Stimulated activated CD8-positive, alpha-beta memory T cell treated with anti-CD3 and anti-CD28 coated beads, Interleukin-7, amount 100 ng/mL, for 24 hours (primary cell): ENCODE results near the gene ROR2.
A peak's percentile ranks its signal among the peaks of the same experiment; 100 is the strongest.

Source experiments
- DNase-seq: peaks from one replicate; pipeline ENCODE4 v3.0.0-alpha.2; 2020; ENCODE audit warnings: low read depth

Gene ROR2

DNA sequence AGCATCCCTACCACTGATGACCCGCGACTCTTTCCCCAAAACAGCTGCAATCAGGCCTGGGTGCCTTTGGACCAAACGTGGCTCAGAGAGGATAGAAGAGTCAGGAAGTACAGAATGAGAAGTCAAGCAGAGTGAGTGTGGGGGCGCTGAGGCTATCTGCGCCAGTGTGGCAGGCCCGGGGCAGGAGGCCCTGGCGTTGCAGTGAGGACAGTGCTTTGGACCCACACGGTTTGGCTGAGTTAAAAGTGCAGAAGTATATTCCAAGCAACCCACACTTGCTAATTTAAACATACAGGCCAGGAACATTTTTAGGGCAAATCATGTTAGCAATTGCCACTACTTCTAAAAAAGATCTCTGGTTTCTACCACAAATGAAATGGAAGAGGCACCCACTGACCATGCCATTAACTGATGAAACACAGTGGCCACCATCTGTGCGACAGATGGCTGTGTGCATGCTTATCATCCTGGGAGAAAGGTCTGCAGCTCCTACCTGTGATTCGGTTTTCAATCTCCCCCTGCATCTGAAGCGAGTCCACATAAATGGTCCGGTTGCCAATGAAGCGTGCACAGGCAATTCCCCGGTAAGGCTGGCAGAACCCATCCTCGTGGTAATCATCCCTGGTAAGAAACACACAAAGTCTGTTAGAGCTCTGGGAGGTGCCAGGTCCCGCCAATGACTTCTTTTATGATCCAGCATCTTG is 213.0 kb downstream of the ROR2 start:
- DNase-seq = no peak

GRCh38 chr9:91736311-91736710 is 213.7 kb downstream of the ROR2 start:
- DNase-seq = no peak

DNA sequence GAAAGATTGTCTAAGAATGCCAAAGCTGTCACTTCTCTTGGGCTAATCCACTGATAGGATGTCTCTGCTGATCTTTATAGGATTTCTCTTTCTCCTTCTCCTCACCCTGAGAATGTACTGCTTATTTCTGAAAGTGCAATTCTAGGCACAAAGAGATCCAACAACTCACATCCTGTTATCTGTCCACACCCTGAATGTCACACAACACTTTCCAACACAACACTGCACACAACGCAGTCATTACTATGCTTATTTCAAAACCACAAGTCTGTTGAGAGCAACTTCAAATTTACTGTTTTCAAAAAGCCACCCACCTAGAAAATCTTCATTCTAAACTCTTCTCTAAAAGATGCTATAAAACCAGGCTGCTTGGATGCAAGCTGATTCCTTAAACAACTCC is 215.0 kb downstream of the ROR2 start:
- DNase-seq = no peak

DNA sequence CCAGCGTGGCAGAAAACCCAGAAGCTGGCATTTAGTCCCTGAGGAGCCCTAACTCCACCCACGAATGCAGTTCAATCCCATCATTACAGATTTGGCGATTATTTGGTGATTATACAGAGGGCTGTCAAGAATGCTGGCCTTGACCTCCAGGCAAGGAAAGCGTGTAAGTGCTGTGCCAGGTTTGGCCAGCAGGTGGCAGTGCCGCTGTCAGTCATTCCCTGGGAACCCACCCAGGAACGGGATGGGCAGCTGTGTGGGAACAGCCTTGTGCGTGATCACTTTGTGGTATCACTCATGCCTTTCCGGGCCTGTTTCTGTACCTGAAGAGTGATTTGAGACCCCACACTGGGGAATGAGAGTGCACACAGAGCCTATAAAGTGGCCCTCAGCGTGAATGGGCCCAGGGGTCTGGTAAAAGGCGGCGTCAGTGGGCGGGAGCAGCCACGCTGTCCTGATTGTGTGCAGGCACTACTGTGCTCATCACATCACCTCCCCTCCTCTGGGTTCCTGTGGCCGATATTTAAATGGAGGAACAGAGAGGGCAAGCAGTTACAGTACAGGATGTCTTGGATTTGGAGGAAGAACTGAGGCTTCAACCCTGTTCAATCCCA is 215.6 kb downstream of the ROR2 start:
- DNase-seq = peak; percentile 53

DNA sequence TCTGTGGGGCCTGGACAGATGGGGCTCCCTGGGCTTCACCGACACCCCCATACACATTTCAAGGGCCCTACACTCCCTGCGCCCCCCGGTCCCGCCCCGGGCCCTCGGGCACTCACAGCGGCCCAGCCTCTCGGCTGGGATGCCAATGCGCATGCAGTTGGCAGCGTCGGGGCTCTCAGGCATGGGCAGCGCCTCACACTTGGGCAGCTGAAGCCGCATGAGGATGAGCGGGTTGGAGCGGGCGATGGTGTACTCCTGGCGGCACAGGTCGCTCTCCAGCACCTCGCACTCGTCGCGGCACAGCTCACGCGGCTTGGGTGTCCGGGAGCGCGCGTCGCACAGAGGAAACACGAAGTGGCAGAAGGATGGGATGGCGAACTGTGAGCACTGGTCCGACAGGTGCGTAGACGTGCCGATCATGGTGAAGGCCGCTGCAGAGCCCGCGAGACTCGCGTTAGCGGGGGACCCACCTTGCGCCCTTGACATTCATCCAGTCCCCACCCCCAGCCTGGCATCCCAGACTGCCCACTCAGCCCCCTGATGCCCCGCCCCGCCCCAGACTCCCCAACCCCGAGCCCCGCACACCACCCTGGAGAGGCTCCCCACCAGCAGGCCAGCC is 216.9 kb downstream of the ROR2 start:
- DNase-seq = no peak

DNA sequence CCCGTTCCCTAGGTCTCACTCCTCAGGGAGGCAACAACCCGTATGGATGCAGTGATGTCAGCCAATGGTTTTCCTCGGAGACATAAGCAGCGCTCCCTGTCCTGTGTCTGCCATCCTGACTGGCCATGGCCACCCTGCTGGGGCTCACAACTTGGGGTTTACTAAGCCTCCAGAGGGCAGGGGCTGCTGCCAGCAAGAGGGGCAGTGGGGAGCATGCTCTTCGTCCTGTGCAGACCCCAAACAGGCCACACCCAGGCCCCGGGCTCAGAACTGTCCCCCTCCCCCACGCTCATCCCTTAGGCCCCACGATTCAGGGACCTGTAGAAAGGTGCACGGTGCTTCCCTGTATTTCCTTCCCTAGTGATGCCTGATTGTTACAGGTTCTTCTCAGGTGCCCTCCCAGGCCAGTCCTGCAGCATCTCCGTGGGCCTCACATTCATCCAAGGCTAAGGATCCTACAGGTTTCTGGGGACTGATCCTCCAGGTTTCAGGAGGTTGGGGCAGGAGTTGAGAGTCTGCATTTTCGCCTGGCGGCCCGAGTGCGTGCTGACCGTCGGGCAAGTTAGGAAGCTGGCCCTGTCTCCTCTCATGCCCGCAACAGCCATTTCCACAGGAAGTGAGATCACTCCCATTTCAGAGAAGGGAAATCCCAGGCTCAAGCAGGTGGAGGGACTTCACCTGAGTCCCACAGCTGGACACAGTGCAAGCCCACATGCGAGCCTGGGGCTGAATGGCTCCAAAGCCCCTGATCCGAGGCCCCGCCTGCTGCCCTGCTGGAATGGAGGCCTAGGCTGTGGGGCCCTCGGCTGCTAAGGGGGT is 217.6 kb downstream of the ROR2 start:
- DNase-seq = no peak

DNA sequence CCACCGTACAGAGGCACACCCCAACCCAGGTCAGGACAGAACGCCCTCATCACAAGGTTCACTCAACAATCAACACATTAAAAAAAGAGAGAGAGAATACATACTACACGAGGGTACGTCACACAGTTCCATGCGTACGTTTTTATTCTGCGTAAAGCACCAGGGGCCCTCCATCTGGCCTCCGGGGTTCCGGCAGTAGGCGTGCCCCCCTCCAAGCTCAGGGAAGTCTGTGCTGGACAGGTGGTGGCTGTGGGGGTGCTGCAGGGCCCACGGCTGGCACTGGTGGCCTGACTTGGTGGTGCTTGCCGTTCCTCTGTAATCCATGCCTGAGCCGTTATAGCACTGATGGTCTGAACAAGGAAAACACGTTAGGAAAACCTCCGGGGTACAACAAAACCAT is 219.2 kb downstream of the ROR2 start:
- DNase-seq = no peak

DNA sequence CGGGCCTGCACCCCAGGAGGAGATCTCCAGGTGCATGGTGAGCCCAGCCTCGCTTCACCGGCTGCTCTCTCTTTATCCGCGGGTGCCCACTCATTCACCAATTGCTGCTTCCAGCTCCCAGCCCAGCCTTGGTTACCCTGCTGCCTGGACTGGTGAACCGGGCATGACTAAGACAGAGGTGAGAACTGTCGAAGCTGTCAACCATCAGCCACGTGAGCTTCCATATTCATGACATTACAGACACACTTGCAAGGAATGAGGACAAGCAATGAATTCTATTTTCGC is 220.5 kb downstream of the ROR2 start:
- DNase-seq = no peak

DNA sequence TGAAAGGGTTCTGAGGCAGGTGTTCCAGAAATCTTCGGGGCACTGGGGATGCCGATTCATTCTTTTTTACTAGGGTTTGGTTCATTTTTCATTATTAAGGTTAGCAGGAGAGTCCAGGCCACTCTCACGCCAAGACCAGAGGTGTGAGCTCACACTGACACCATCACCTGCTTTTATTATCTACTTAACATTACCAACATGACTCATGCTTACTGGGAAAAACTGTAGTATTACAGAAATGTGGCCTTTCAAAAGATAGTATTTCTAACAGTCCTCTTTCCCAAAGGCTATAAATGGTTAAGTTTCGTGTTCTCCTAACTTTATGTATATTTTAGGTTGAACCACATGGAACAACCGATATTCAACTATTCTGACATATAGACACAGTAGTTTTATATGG is 222.1 kb downstream of the ROR2 start:
- no peak for DNase-seq

- DNase-seq = peak; percentile 9
Measured at GRCh38 chr9:91727316-91727861, 222.6 kb downstream of the ROR2 start.

DNA sequence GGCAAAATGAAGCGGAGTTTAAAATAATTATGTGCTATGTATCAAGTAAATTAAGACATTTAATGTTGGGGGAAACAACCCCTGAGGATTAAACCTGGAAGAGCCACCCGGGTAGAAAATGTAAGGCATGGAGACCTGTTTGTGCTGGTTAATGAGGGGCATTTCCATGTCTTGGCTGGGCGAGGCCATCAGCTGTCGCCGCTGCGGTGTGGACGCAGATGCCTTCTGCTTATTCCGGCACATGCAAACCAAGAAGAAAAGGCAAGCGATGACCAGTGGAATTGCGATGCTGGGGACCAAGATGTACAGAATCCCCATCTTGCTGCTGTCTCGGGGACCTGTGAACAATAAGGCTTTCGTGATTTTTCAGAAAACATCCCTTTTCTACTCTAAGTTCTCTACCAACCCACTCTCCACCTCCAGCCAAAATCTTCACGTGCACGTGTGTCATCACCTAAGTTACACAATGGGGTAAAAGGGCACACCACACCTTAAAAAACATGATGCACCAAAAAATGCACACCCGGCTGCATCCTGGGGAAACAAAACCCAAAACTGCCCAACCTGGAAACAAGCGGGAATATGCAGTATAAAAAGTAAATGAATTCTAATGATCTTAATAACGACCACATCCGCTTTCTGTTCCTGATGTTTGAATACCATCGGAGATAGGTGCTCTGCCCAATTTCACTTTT is 223.5 kb downstream of the ROR2 start:
- DNase-seq = no peak

DNA sequence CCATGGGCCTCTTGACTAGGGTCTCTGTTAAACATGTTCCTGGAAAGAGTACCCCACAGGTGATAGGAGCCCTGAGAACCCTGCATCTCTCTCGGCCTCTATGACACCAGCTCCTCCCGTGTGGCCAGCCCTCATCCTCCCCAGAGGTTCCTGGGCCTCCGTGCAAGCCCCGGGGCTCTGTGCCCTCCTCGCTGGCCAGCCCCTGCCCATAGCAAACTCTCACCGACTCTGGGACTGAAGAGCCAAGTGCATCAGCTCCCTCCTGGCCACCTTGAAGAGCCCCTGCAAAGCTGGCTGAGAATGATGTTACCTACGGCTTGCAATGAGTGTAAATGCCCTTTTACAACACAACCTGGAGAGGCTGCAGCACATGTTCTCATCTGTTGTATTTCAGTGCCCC is 224.4 kb downstream of the ROR2 start:
- DNase-seq = no peak

GRCh38 chr9:91724609-91725505 is 225.2 kb downstream of the ROR2 start:
- DNase-seq = no peak

GRCh38 chr9:91724068-91724440 is 226.0 kb downstream of the ROR2 start:
- no peak for DNase-seq

DNA sequence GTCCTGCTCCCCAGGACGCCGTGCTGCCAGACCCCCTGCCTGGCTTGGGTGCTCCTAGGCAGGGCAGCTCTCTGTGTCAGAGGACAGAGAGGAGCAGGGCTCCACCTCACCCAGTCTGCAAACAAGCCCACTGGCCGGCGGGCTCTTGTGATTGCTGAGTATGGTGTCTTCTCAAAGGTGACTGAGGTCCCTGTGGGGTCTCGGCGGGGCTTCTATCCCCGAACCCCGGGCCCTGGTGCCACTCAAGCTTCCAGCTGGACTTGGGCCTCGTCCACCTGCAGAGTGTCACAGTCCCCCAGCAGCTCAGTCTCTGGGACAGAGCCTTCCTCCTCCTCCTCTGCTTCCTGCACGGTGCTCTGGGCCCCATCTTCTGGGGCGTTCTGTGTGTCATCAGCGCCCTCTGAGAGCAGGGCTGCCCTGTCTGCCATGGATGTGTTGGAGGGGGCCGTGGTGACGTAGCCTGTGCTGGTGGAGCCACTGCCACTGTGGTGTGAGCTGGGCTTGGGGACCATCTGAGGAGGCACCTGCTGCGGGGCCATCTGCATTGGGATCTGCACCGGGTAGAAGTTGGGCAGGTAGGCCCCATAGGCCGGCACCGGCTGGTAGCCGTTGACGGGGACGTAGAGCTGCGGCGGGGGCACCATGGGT is 226.5 kb downstream of the ROR2 start:
- DNase-seq = no peak

GRCh38 chr9:91720751-91721705 is 229.0 kb downstream of the ROR2 start:
- no peak for DNase-seq

DNA sequence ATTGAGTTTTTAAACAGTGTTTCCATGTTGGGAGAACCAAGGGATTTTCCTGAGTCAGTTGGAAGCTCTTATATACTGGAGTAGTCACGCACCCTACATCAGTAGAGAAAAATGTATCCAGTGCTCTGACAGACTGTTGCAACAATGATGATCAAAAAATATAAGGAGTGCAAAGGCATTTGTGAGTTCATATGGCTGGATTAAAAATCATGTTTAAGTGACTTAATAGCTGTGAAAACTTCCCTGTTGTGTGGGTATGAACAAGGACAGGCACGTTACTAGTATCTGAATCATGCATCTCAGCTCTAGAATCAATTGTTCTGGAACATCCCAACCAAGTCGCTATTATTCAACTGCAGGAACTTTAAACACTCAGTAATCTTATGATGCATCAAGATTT is 229.7 kb downstream of the ROR2 start:
- no peak for DNase-seq

DNA sequence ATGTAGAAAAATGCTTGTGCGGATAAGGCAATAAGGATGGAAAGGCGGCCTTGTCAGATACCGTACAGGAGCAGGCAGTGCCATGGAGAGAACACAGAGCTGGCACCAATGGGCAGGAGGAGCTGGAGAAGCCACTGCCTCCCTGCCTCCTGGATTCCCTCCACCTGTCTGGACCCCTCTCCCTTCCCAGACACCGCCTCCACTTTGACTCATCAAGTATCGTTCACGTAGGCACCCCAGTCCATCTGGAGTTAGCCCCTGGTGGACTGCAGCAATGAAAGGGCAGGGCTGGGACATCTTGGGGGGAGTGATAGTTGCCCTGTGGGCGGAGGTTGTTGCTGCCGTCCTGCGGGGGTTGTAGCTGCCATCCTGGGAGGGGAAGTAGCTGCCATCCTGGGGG is 232.0 kb downstream of the ROR2 start:
- no peak for DNase-seq

- DNase-seq = no peak
Measured at GRCh38 chr9:91716815-91717214, 233.2 kb downstream of the ROR2 start.
